ENCODE results near the gene ZNF554. TPM values are rescaled to one million over a fixed set of nuclear protein-coding genes. Genes with fewer than 3 reads are reported as not detected.
A peak's percentile ranks its signal among the peaks of the same experiment; 100 is the strongest.

Gene ZNF554
- total and polyA plus RNA-seq, 4 experiments from 2014 or later = 0.72 to 10.5 (median 7.1) TPM

GRCh38 chr19:2820112-2820702 lies 539 bp downstream of the ZNF554 start:
- CTCF ChIA-PET (ENCODE audit: partially characterized antibody) = interaction anchor here (0.8 to 1.1 kb wide), 3 partner anchors 16 to 32 kb away, joined by 3 to 4 read pairs (median 4); no protein-coding TSS in a partner anchor
- no peak for DNase-seq
- Mint-ChIP-seq H3K9me3 (no peaks in the 10 kb centered on the region), H3K27me3 (no peaks in the 10 kb centered on the region), H3K36me3 (peaks cover 3 to 6% of the 10 kb centered on the region in 2 donors), H3K4me1 (peaks cover 4 to 18% (median 4%) of the 10 kb centered on the region in 4 donors), H3K27ac (peak overlapping the region in 1 of 7 donors; percentile 70), H3K4me3 (peak overlapping the region; percentile 76 to 87 (median 84))
- H3K4me3 ChIP-seq (ENCODE audit: low read length in 2 of 2) = peak overlapping the region; percentile 51 to 69
- intact Hi-C loops (cut with micrococcal nuclease) = no loop called here
- peaks cover 8% of the 10 kb centered on the region for H3K4me1 ChIP-seq (ENCODE audit: insufficient read depth, low read length)
- POLR2A ChIA-PET (ENCODE audit: partially characterized antibody) = interaction anchor here (1.0 to 2.3 kb wide), 2 partner anchors 21 to 35 kb away, joined by 3 to 9 read pairs; partner anchors contain the start of genes THOP1 and ZNF555
- peak overlapping the region; percentile 33 for H3K27ac ChIP-seq (ENCODE audit: low read depth, low read length)
- H3K36me3 ChIP-seq (ENCODE audit: insufficient read depth, low read length) = no peaks in the 10 kb centered on the region
- H3K9me3 ChIP-seq (ENCODE audit: control insufficient read depth in 1 of 2, low read length in 2 of 2) = no peaks in the 10 kb centered on the region
- no peaks in the 10 kb centered on the region for H3K27me3 ChIP-seq (ENCODE audit: insufficient read depth, low read length)

- CTCF ChIA-PET (ENCODE audit: partially characterized antibody) = interaction anchor here (0.6 to 1.9 kb wide), 2 partner anchors 18 to 752 kb away, joined by 3 to 5 read pairs; partner anchors contain the start of gene ZNF555
- H3K4me3 Mint-ChIP-seq = peak overlapping the region in 1 of 8 donors; percentile 25
- H3K4me1 ChIP-seq (ENCODE audit: insufficient read depth, low read length) = peaks cover 8% of the 10 kb centered on the region
- intact Hi-C loops (cut with micrococcal nuclease) = no loop called here
- DNase-seq = no peak
- no peak overlapping the region for H3K27ac Mint-ChIP-seq
- H3K4me1 Mint-ChIP-seq = peaks cover 4 to 18% (median 4%) of the 10 kb centered on the region in 4 donors
- H3K4me3 ChIP-seq (ENCODE audit: low read length in 2 of 2) = no peak overlapping the region
- H3K27ac ChIP-seq (ENCODE audit: low read depth, low read length) = no peak overlapping the region
- H3K9me3 ChIP-seq (ENCODE audit: control insufficient read depth in 1 of 2, low read length in 2 of 2) = no peaks in the 10 kb centered on the region
- POLR2A ChIA-PET (ENCODE audit: partially characterized antibody) = interaction anchor here (1.1 kb wide), 1 partner anchor 23 kb away, joined by 3 read pairs; no protein-coding TSS in a partner anchor
- H3K27me3 Mint-ChIP-seq = no peaks in the 10 kb centered on the region
- H3K9me3 Mint-ChIP-seq = peaks cover 0 to 5% (median under 1%) of the 10 kb centered on the region in 8 donors
- peaks cover 3% of the 10 kb centered on the region for H3K36me3 ChIP-seq (ENCODE audit: insufficient read depth, low read length)
- peaks cover 12 to 19% of the 10 kb centered on the region in 2 donors for H3K36me3 Mint-ChIP-seq
- no peaks in the 10 kb centered on the region for H3K27me3 ChIP-seq (ENCODE audit: insufficient read depth, low read length)
These were observed 3.2 kb downstream of the ZNF554 start for GRCh38 chr19:2822846-2823245.

- H3K27me3 Mint-ChIP-seq = no peaks in the 10 kb centered on the region
- intact Hi-C loops (cut with micrococcal nuclease) = no loop called here
- POLR2A ChIA-PET (ENCODE audit: partially characterized antibody) = no interaction called here
These were observed 4.0 kb downstream of the ZNF554 start for GRCh38 chr19:2823646-2824045.

DNA sequence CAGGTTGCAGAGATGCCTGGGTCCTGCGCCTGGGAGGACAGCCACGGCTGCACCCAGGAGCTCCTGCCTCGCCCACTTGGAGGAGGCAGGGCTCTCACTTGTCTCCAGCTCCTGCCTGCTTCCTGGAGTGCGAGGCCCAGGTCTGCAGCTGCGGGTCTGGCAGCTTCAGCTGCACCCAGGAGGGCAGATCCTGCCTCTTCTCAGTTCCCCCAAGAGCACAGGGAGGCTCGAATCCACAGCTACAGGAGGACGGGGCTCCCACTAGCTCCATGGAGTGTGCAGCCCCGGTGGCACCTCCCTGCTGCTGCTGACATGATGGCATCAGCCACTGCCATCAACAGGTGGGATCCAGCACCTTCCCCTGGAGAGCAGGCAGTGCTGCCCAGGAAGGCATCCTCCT lies 4.5 kb downstream of the ZNF554 start:
- Mint-ChIP-seq H3K4me3 (no peak overlapping the region), H3K4me1 (peaks cover 3 to 18% (median 4%) of the 10 kb centered on the region in 4 donors), H3K36me3 (peaks cover 17 to 26% of the 10 kb centered on the region in 2 donors), H3K9me3 (peaks cover 0 to 11% (median 3%) of the 10 kb centered on the region in 8 donors), H3K27me3 (no peaks in the 10 kb centered on the region), H3K27ac (no peak overlapping the region)
- CTCF ChIA-PET (ENCODE audit: partially characterized antibody) = interaction anchor here (1.3 to 1.9 kb wide), 2 partner anchors 10 to 17 kb away, joined by 3 to 5 read pairs; partner anchors contain the start of gene ZNF555
- Histone ChIP-seq H3K4me3 (ENCODE audit: low read length in 2 of 2) (no peak overlapping the region), H3K4me1 (ENCODE audit: insufficient read depth, low read length) (peaks cover 8% of the 10 kb centered on the region), H3K36me3 (ENCODE audit: insufficient read depth, low read length) (peaks cover 6% of the 10 kb centered on the region), H3K27me3 (ENCODE audit: insufficient read depth, low read length) (no peaks in the 10 kb centered on the region), H3K9me3 (ENCODE audit: control insufficient read depth in 1 of 2, low read length in 2 of 2) (no peaks in the 10 kb centered on the region), H3K27ac (ENCODE audit: low read depth, low read length) (no peak overlapping the region)
- POLR2A ChIA-PET (ENCODE audit: partially characterized antibody) = no interaction called here
- intact Hi-C loops (cut with micrococcal nuclease) = no loop called here
- no peak for DNase-seq

More at GRCh38 chr19:2823646-2824045, 4.0 kb downstream of the ZNF554 start:
- H3K27me3 ChIP-seq (ENCODE audit: insufficient read depth, low read length) = no peaks in the 10 kb centered on the region
- Mint-ChIP-seq H3K9me3 (peaks cover 0 to 6% (median 2%) of the 10 kb centered on the region in 8 donors), H3K36me3 (peaks cover 17 to 25% of the 10 kb centered on the region in 2 donors), H3K27ac (no peak overlapping the region), H3K4me1 (peaks cover 3 to 18% (median 4%) of the 10 kb centered on the region in 4 donors), H3K4me3 (no peak overlapping the region)
- no peak for DNase-seq
- CTCF ChIA-PET (ENCODE audit: partially characterized antibody) = interaction anchor here (1.9 kb wide), 1 partner anchor 17 kb away, joined by 5 read pairs; the partner anchor contains the start of gene ZNF555
- peaks cover 8% of the 10 kb centered on the region for H3K4me1 ChIP-seq (ENCODE audit: insufficient read depth, low read length)
- H3K36me3 ChIP-seq (ENCODE audit: insufficient read depth, low read length) = peaks cover 6% of the 10 kb centered on the region
- H3K27ac ChIP-seq (ENCODE audit: low read depth, low read length) = no peak overlapping the region
- no peaks in the 10 kb centered on the region for H3K9me3 ChIP-seq (ENCODE audit: control insufficient read depth in 1 of 2, low read length in 2 of 2)
- no peak overlapping the region for H3K4me3 ChIP-seq (ENCODE audit: low read length in 2 of 2)

DNA sequence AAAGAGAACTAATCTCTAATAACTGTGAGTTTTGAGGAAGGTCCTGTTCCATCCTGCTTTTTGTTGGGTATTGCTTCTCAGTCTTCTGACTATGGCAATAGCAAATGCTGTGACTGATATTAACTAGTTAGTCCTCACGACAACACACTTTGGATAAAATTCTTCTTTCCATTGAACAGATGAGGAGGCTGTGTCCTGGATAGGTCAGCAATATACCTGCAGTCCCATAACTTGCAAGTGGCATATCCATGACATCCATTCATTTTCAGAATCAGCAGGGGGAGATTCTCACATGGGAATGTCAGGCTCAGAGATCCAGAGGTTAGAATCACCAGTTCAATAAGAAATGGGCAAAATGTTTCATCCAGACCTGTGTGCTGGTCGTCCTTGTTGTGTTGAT lies 7.4 kb downstream of the ZNF554 start:
- CTCF ChIA-PET (ENCODE audit: partially characterized antibody) = no interaction called here
- Mint-ChIP-seq H3K4me3 (no peak overlapping the region), H3K4me1 (peaks cover 0 to 4% (median 2%) of the 10 kb centered on the region in 4 donors), H3K27me3 (no peaks in the 10 kb centered on the region), H3K36me3 (peaks cover 23 to 38% of the 10 kb centered on the region in 2 donors), H3K27ac (peak overlapping the region in 1 of 7 donors; percentile 71), H3K9me3 (peaks cover 0 to 34% (median 11%) of the 10 kb centered on the region in 8 donors)
- no peak overlapping the region for H3K27ac ChIP-seq (ENCODE audit: low read depth, low read length)
- no peaks in the 10 kb centered on the region for H3K9me3 ChIP-seq (ENCODE audit: control insufficient read depth in 1 of 2, low read length in 2 of 2)
- no peaks in the 10 kb centered on the region for H3K27me3 ChIP-seq (ENCODE audit: insufficient read depth, low read length)
- H3K36me3 ChIP-seq (ENCODE audit: insufficient read depth, low read length) = peaks cover 6% of the 10 kb centered on the region
- no peak overlapping the region for H3K4me3 ChIP-seq (ENCODE audit: low read length in 2 of 2)
- H3K4me1 ChIP-seq (ENCODE audit: insufficient read depth, low read length) = no peaks in the 10 kb centered on the region
- intact Hi-C loops (cut with micrococcal nuclease) = no loop called here
- DNase-seq = no peak
- POLR2A ChIA-PET (ENCODE audit: partially characterized antibody) = no interaction called here

- H3K27me3 ChIP-seq (ENCODE audit: insufficient read depth, low read length) = no peaks in the 10 kb centered on the region
- ChIA-PET CTCF (ENCODE audit: partially characterized antibody) (interaction anchor here (1.2 kb wide), 1 partner anchor 9 kb away, joined by 3 read pairs; no protein-coding TSS in a partner anchor), POLR2A (ENCODE audit: partially characterized antibody) (no interaction called here)
- H3K4me1 Mint-ChIP-seq = peaks cover 0 to 4% (median 2%) of the 10 kb centered on the region in 4 donors
- H3K27ac ChIP-seq (ENCODE audit: low read depth, low read length) = no peak overlapping the region
- H3K4me1 ChIP-seq (ENCODE audit: insufficient read depth, low read length) = no peaks in the 10 kb centered on the region
- H3K36me3 ChIP-seq (ENCODE audit: insufficient read depth, low read length) = peaks cover 6% of the 10 kb centered on the region
- no peak for DNase-seq
- no peak overlapping the region for H3K27ac Mint-ChIP-seq
- no peak overlapping the region for H3K4me3 ChIP-seq (ENCODE audit: low read length in 2 of 2)
- H3K9me3 ChIP-seq (ENCODE audit: control insufficient read depth in 1 of 2, low read length in 2 of 2) = peaks cover 0 to 4% of the 10 kb centered on the region in 2 donors
- intact Hi-C loops (cut with micrococcal nuclease) = no loop called here
- peaks cover 0 to 43% (median 19%) of the 10 kb centered on the region in 8 donors for H3K9me3 Mint-ChIP-seq
- H3K4me3 Mint-ChIP-seq = no peak overlapping the region
- H3K36me3 Mint-ChIP-seq = peaks cover 32 to 47% of the 10 kb centered on the region in 2 donors
- H3K27me3 Mint-ChIP-seq = no peaks in the 10 kb centered on the region
These were observed 8.3 kb downstream of the ZNF554 start for GRCh38 chr19:2827840-2828489.

DNA sequence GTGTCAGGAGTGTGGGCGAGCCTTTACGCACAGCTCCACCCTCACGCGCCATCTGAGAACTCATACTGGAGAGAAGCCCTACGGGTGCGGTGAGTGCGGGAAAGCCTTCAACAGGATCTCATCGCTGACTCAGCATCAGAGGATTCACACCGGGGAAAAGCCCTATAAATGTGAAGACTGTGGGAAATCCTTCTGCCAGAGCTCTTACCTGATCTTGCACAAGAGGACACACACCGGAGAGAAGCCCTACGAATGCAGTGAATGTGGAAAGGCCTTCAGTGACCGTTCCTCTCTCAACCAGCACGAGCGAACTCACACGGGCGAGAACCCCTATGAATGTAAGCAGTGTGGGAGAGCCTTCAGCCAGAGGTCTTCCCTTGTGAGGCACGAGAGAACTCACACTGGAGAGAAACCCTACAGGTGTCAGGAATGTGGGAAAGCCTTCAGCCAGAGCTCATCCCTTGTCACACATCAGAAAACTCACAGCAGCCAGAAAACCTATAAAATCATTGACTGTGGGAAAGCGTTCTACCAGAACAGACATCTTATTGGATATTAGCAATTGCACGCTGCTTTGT lies 14.7 kb downstream of the ZNF554 start:
- intact Hi-C loops (cut with micrococcal nuclease) = no loop called here
- Histone ChIP-seq H3K27me3 (ENCODE audit: insufficient read depth, low read length) (no peaks in the 10 kb centered on the region), H3K4me1 (ENCODE audit: insufficient read depth, low read length) (no peaks in the 10 kb centered on the region), H3K9me3 (ENCODE audit: control insufficient read depth in 1 of 2, low read length in 2 of 2) (peaks cover 5 to 21% of the 10 kb centered on the region in 2 donors), H3K36me3 (ENCODE audit: insufficient read depth, low read length) (no peaks in the 10 kb centered on the region), H3K4me3 (ENCODE audit: low read length in 2 of 2) (no peak overlapping the region), H3K27ac (ENCODE audit: low read depth, low read length) (no peak overlapping the region)
- Mint-ChIP-seq H3K27me3 (no peaks in the 10 kb centered on the region), H3K4me1 (no peaks in the 10 kb centered on the region), H3K9me3 (peaks cover 3 to 88% (median 57%) of the 10 kb centered on the region in 8 donors), H3K27ac (no peak overlapping the region), H3K36me3 (peaks cover 45 to 57% of the 10 kb centered on the region in 2 donors), H3K4me3 (no peak overlapping the region)
- no peak for DNase-seq
- POLR2A ChIA-PET (ENCODE audit: partially characterized antibody) = no interaction called here
- CTCF ChIA-PET (ENCODE audit: partially characterized antibody) = interaction anchor here (0.6 to 1.1 kb wide), 2 partner anchors 10 to 996 kb away, joined by 3 read pairs; no protein-coding TSS in a partner anchor

Data from CD4-positive, alpha-beta memory T cell (primary cell).